Activated CD8-positive, alpha-beta T cell treated with anti-CD3 and anti-CD28 coated beads for 36 hours (primary cell): Measurements from ENCODE around the gene ZXDC. TPM values are rescaled to one million over a fixed set of nuclear protein-coding genes. Genes with fewer than 3 reads are reported as not detected.

Experiments used
- ATAC-seq: fragments of 200-7000 bp; cut with Tn5 transposase; one replicate; pipeline ENCODE4 v1.10.0; 2021; ENCODE audit warnings: mild to moderate bottlenecking, moderate library complexity
- CTCF ChIA-PET: fragments of 350-600 bp; sonication (Branson Sonifier 250); formaldehyde crosslinking; loops from one replicate; lab custom pipeline; 2021; ENCODE audit warnings: antibody characterized with exemption; lab: Charles Lee
- POLR2A ChIA-PET: fragments of 350-600 bp; sonication (Branson Sonifier 250); formaldehyde crosslinking; loops from one replicate; lab custom pipeline; 2021; ENCODE audit warnings: antibody characterized with exemption; lab: Charles Lee
- DNase-seq: peaks from one replicate; pipeline ENCODE4 v3.0.0-alpha.2; 2020
- H3K27ac Mint-ChIP-seq: one replicate; pipeline ENCODE4 v1.8.0; 2021; ENCODE audit warnings: mild to moderate bottlenecking, mixed read lengths
- H3K27me3 Mint-ChIP-seq: one replicate; pipeline ENCODE4 v1.8.0; 2021; ENCODE audit warnings: mixed read lengths
- H3K36me3 Mint-ChIP-seq: one replicate; pipeline ENCODE4 v1.8.0; 2021; ENCODE audit warnings: low read depth, mixed read lengths
- H3K4me1 Mint-ChIP-seq: one replicate; pipeline ENCODE4 v1.8.0; 2021; ENCODE audit warnings: low read depth, mixed read lengths
- H3K4me3 Mint-ChIP-seq: one replicate; pipeline ENCODE4 v1.8.0; 2021; ENCODE audit warnings: mild to moderate bottlenecking, moderate library complexity, mixed read lengths
- H3K9me3 Mint-ChIP-seq: one replicate; pipeline ENCODE4 v1.8.0; 2021; ENCODE audit warnings: mixed read lengths
- CTCF ChIP-seq: fragments of 200-600 bp; IDR thresholded peaks from one replicate; pipeline ENCODE4 v1.8.0; 2022; ENCODE audit warnings: antibody characterized with exemption, mild to moderate bottlenecking
- intact Hi-C: fragments of 100-400 bp; cut with micrococcal nuclease; formaldehyde crosslinking; loops from one replicate; pipeline ENCODE4 v1.10.0; 2022
- total RNA-seq, 2 experiments: library from RNA; stranded (reverse); gene quantifications; one replicate each; pipeline ENCODE4 v1.2.3, GENCODE V29; 2021

ZXDC gene
- total RNA-seq, 2 experiments from 2014 or later: 27.8 to 29.8 TPM

DNA sequence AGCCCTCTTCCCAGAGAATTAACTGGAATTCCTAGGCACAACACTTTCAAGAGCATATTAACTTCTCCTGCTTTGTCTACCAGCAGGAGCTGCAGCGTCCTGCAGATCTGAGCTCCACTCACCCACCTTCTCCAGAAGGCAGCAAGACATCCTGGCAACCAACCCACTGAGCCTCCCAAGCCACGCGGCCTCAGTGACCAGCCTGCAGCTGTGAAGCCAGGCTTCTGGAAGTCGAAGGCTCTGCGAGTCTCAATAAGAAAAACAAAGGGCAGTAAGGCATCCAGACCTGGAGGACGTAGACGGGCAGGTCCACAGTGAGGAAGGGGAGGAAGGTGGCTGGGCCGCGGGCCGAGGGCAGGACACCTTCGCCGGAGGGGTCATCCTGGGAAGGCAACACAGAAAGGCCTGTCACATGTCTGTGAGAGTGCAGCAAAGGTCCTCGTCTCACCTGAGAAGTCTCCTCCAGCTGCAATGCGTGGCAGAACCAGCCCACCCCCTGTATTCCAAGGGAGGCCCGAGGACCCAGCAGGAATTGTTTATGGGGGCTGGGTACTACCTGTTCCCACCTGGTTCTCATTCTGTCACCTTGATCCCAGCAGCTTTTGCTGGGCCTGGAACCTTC, 36.2 kb downstream of the ZXDC start:
- Mint-ChIP-seq H3K9me3 (no peaks in the 10 kb centered on the region), H3K4me1 (no peaks in the 10 kb centered on the region), H3K36me3 (peaks cover 13% of the 10 kb centered on the region), H3K27ac (no peak overlapping the region), H3K4me3 (no peak overlapping the region), H3K27me3 (no peaks in the 10 kb centered on the region)
- intact Hi-C loops: no loop called here
- TF ChIP-seq CTCF: no peak
- ChIA-PET CTCF (no interaction called here), POLR2A (no interaction called here)
- no peak for ATAC-seq
- DNase-seq: no peak

GRCh38 chr3:126438746-126439145, 36.9 kb downstream of the ZXDC start:
- no peak for ATAC-seq
- Mint-ChIP-seq H3K4me3 (no peak overlapping the region), H3K27ac (no peak overlapping the region), H3K27me3 (no peaks in the 10 kb centered on the region), H3K36me3 (peaks cover 13% of the 10 kb centered on the region), H3K4me1 (no peaks in the 10 kb centered on the region), H3K9me3 (no peaks in the 10 kb centered on the region)
- no peak for TF ChIP-seq CTCF
- intact Hi-C loops: no loop called here
- ChIA-PET CTCF (no interaction called here), POLR2A (no interaction called here)
- DNase-seq: no peak

DNA sequence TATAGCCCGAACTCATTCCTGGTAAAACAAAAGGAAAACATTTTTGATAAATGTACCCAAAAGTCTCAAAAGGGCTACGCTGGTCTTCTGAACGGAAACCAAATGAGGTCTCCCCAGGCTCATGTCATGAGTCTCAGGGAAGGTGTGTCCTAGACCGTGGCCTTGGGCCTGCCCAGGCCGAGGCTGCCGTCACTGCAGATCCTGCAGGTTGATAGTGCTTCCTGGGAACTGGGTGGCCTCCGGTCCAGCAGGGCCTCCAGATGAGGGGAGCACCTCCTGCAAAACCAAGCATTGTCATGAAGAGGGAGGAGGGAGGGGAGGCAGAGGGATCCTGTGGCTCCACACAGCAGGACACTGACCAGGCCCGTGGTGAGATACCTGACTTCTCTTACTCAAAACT, 37.5 kb downstream of the ZXDC start:
- no peak for DNase-seq
- H3K4me3 Mint-ChIP-seq: no peak overlapping the region
- intact Hi-C loops: no loop called here
- H3K27me3 Mint-ChIP-seq: no peaks in the 10 kb centered on the region
- H3K9me3 Mint-ChIP-seq: no peaks in the 10 kb centered on the region
- ChIA-PET CTCF (no interaction called here), POLR2A (no interaction called here)
- no peaks in the 10 kb centered on the region for H3K4me1 Mint-ChIP-seq
- no peak for ATAC-seq
- no peak overlapping the region for H3K27ac Mint-ChIP-seq
- TF ChIP-seq CTCF: no peak
- H3K36me3 Mint-ChIP-seq: peaks cover 14% of the 10 kb centered on the region

DNA sequence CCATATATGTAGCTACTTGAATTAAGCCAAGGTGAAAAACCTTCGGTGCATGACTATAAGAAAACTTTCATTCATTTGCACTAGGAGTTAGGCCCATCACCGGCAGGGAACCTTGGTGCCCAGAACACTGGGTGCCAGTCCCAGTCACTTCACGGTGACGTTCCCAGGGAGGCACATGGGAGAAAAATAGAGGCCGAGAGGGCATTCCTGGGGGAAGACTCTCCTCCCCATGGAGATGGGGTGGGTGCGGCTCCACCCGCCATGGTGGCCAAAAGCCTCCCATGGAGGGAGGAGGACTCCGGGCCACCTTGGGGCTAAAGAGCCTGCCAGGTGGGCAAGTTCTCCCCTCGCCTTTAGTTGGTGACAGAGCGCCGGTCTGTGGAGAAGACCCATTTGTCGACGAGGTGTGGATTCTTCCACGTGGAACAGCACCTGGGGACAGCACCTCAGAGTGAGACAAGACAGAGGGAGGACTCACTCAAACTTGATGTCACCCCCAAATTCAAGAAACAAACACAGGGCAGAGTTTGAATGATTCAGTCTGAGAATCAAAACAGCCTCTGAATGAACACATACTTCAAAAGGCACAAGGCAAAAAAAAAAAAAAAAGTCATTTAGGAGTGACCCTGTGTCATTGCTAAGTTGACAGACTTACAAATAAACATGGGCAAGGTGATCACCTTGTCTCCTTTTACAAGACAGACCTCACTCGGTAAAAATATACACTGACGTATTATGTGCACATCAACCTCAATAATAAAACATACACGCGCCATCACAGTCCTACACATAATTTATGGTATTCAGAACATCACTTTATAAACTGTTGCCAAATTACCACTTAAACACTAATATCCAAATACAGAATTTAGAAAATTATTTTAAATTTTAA, 38.6 kb downstream of the ZXDC start:
- Mint-ChIP-seq H3K4me1 (no peaks in the 10 kb centered on the region), H3K4me3 (no peak overlapping the region), H3K36me3 (peaks cover 18% of the 10 kb centered on the region), H3K27me3 (no peaks in the 10 kb centered on the region), H3K9me3 (peaks cover 3% of the 10 kb centered on the region), H3K27ac (no peak overlapping the region)
- intact Hi-C loops: no loop called here
- DNase-seq: no peak
- ChIA-PET POLR2A (interaction anchor here (1.4 kb wide), 1 partner anchor 30 kb away, joined by 3 read pairs; no protein-coding TSS in a partner anchor), CTCF (interaction anchor here (0.7 to 1.6 kb wide), 2 partner anchors 11 to 86 kb away, joined by 3 read pairs; no protein-coding TSS in a partner anchor)
- no peak for TF ChIP-seq CTCF
- no peak for ATAC-seq
